Stimulated activated CD8-positive, alpha-beta memory T cell treated with anti-CD3 and anti-CD28 coated beads, Interleukin-12 subunit alpha, Interleukin-12 subunit beta, amount 100 ng/mL, for 1 hour (primary cell): Measurements from ENCODE around the gene PCDHAC1.

Experiments used
- DNase-seq: peaks from one replicate; pipeline ENCODE4 v3.0.0-alpha.2; 2020; ENCODE audit warnings: low read depth

The PCDHAC1 gene

DNA sequence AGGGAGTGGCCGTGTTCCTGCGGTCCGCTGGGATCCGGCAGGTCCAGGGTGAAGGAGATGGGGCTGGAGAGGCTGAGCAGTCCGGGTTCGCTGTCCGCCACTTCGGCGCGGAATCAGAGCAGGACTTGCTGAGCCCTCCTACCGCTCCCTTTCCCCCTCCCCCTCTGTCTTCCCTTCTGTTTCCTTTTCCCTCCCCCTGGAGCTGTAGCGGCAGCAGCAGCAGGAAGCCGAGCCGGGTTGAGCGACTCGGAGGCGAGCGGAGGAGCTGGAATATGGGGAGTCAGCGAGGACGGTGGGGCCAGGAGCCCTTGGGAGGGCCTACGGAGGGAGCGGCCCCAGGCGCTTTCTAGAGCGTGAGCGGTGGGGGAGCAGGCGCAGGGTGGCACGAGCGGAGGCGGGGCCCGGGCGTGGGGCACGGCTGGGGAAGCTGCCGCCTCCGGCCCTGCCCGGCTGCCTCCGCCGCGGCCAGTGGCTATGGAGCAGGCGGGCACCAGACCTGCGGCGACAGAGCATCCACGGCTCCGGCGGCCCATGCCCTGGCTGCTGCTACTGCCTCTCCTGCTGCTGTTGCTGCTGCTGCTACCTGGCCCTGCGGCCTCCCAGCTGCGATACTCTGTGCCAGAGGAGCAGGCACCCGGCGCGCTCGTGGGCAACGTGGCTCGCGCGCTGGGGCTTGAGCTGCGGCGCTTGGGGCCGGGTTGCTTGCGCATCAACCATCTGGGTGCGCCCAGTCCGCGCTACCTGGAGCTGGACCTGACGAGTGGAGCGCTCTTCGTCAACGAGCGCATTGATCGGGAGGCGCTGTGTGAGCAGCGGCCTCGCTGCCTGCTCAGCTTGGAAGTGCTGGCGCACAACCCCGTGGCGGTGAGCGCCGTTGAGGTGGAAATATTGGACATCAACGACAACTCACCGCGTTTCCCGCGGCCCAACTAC lies 40.5 kb downstream of the PCDHAC1 start, which contains the start of gene PCDHAC2:
Gene PCDHAC2, plus strand, starts transcription at position 184 of the 933 bp plus-strand sequence. Its CDS starts 291 bp downstream, at position 475.
- DNase-seq = no peak

DNA sequence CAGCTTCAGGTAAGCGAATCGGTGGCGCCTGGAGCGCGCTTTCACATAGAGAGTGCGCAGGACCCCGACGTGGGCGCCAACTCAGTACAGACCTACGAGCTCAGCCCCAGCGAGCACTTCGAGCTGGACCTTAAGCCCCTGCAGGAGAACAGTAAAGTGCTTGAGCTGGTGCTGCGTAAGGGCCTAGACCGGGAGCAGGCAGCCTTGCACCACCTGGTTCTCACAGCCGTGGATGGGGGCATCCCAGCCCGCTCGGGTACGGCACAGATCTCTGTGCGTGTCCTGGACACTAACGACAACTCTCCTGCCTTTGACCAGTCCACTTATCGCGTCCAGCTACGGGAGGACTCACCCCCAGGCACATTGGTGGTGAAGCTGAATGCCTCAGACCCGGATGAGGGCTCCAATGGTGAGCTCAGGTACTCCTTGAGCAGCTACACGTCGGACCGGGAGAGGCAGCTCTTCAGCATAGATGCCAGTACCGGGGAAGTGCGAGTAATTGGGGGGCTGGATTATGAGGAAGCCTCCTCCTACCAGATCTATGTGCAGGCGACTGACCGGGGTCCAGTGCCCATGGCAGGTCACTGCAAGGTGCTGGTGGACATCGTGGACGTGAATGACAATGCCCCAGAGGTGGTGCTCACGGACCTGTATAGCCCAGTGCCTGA lies 41.3 kb downstream of the PCDHAC1 start:
- DNase-seq = no peak

GRCh38 chr5:140969880-140970279 lies 43.8 kb downstream of the PCDHAC1 start:
- no peak for DNase-seq

- DNase-seq = no peak
Observed at GRCh38 chr5:140973550-140973949, 47.5 kb downstream of the PCDHAC1 start.

DNA sequence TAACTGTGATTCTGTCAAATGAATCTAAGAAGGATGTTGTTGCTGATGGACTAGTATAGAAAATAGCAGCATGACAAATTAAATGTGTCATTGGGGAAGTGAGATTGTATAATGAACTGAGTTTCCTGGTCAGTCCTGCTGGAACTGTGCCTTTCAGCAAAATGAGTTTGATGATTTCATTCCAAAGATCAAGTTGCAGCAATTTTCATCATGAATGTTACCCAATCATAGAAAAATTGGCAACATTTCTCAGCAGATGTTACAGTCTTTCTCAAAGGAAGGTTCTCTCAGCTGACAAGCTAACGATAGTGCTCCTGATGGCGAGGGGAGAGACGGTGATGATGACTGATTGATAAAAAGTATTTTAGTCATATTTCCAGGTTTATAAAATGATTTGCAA lies 50.9 kb downstream of the PCDHAC1 start:
- no peak for DNase-seq

GRCh38 chr5:140978260-140978659 lies 52.2 kb downstream of the PCDHAC1 start:
- DNase-seq = no peak

DNA sequence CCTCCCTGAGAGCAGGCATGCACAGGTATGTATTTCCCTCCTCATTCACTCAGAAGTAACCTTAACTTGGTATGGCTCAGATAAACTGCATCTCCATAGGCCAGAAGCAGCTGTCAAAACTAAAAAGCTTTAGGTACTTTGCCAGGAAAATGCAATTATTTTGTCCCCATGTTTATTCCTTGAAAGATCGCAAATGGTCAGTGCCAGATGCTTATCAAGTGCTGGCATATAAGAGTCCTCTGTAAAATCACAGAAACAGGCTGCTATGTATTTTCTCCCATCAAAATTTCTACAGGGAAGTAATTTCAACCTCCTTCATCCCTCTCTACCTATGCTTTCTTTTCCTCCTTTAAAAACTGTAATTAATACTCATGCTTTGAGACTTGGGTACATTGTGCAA lies 52.9 kb downstream of the PCDHAC1 start:
- DNase-seq = no peak
